Fibroblast of peridontal ligament (primary cell): Measurements from ENCODE around the gene DNAJB8.

Experiments used
- DNase-seq: peaks from one replicate; pipeline ENCODE4 v3.0.0-alpha.2; 2010; ENCODE audit errors: extremely low read depth

The DNAJB8 gene

GRCh38 chr3:128483657-128484403 is 17.1 kb upstream of the DNAJB8 start:
- no peak for DNase-seq

GRCh38 chr3:128482666-128483656 is 16.3 kb upstream of the DNAJB8 start:
- DNase-seq: peak; percentile 40

- no peak for DNase-seq
Measured at GRCh38 chr3:128482175-128482574, 15.5 kb upstream of the DNAJB8 start.

GRCh38 chr3:128481438-128481942 is 14.8 kb upstream of the DNAJB8 start:
- no peak for DNase-seq

GRCh38 chr3:128480717-128481437 is 14.2 kb upstream of the DNAJB8 start:
- DNase-seq: no peak

GRCh38 chr3:128480278-128480677 is 13.6 kb upstream of the DNAJB8 start:
- no peak for DNase-seq

GRCh38 chr3:128479558-128480086 is 12.9 kb upstream of the DNAJB8 start:
- no peak for DNase-seq

- DNase-seq: no peak
Measured at GRCh38 chr3:128478576-128479506, 12.2 kb upstream of the DNAJB8 start.

- no peak for DNase-seq
Measured at GRCh38 chr3:128476659-128477058, 10.0 kb upstream of the DNAJB8 start.

- DNase-seq: no peak
Measured at GRCh38 chr3:128475355-128475754, 8.7 kb upstream of the DNAJB8 start.

GRCh38 chr3:128473737-128474136 is 7.0 kb upstream of the DNAJB8 start:
- DNase-seq: no peak

- DNase-seq: no peak
Measured at GRCh38 chr3:128473180-128473519, 6.5 kb upstream of the DNAJB8 start.

- no peak for DNase-seq
Measured at GRCh38 chr3:128472449-128473179, 5.9 kb upstream of the DNAJB8 start.

- no peak for DNase-seq
Measured at GRCh38 chr3:128471720-128472119, 5.0 kb upstream of the DNAJB8 start.

GRCh38 chr3:128471110-128471509 is 4.4 kb upstream of the DNAJB8 start:
- DNase-seq: no peak

GRCh38 chr3:128470134-128470899 is 3.6 kb upstream of the DNAJB8 start:
- no peak for DNase-seq

- DNase-seq: no peak
Measured at GRCh38 chr3:128469556-128469955, 2.9 kb upstream of the DNAJB8 start.

- DNase-seq: no peak
Measured at GRCh38 chr3:128468791-128469527, 2.3 kb upstream of the DNAJB8 start.
